ENCODE results near the gene TAOK3.

- TF ChIP-seq CTCF (IDR thresholded peaks at IDR 0.05; ENCODE audit: extremely low read depth in 1 of 2, insufficient read depth in 1 of 2, low read depth in 1 of 2, low read length in 2 of 2) (no peak), EZH2 (IDR thresholded peaks at IDR 0.05; ENCODE audit: borderline replicate concordance, low read depth, low read length, severe bottlenecking) (no peak), MAX (IDR thresholded peaks at IDR 0.05; ENCODE audit: insufficient read depth, insufficient read length) (no peak), POLR2A (IDR thresholded peaks at IDR 0.05; ENCODE audit: low read depth, low read length) (no peak), POLR2AphosphoS5 (IDR thresholded peaks at IDR 0.05; ENCODE audit: insufficient read depth, low read depth, low read length) (no peak), JUN (IDR thresholded peaks at IDR 0.05; ENCODE audit: borderline replicate concordance, insufficient read depth, insufficient read length, low read depth) (no peak)
Measured at GRCh38 chr12:118359541-118359915, 13.2 kb downstream of the TAOK3 start.

Data from endothelial cell of umbilical vein (primary cell).